Endodermal cell (in vitro differentiated cells): Measurements from ENCODE around the gene SUDS3. TPM values are rescaled to one million over a fixed set of nuclear protein-coding genes. Genes with fewer than 3 reads are reported as not detected.

ENCODE experiments used
- DNase-seq: peaks from one replicate; pipeline ENCODE4 v3.0.0-alpha.2; 2017
- H3K27ac ChIP-seq: 2 replicates; pipeline ENCODE4 v1.5.1; 2013; ENCODE audit warnings: mild to moderate bottlenecking, low read depth, low read length, moderate library complexity
- H3K27me3 ChIP-seq: 2 replicates; pipeline ENCODE4 v1.6.1; 2013; ENCODE audit warnings: mild to moderate bottlenecking, low read length, moderate library complexity; ENCODE audit not compliant: insufficient read depth, control insufficient read depth, poor library complexity, severe bottlenecking
- H3K36me3 ChIP-seq: 2 replicates; pipeline ENCODE4 v1.7.0; 2013; ENCODE audit warnings: mild to moderate bottlenecking, low read length, moderate library complexity; ENCODE audit not compliant: control insufficient read depth, insufficient read depth
- H3K4me1 ChIP-seq: one replicate; pipeline ENCODE4 v1.7.0; 2013; ENCODE audit warnings: low read length; ENCODE audit not compliant: control insufficient read depth, insufficient read depth
- H3K4me3 ChIP-seq: 2 replicates; pipeline ENCODE4 v1.5.1; 2013; ENCODE audit warnings: mild to moderate bottlenecking, low read length, moderate library complexity
- H3K9ac ChIP-seq: 2 replicates; pipeline ENCODE4 v1.6.1; 2013; ENCODE audit warnings: mild to moderate bottlenecking, low read length, moderate library complexity; ENCODE audit not compliant: poor library complexity, severe bottlenecking; ENCODE audit errors: extremely low read depth
- H3K9me3 ChIP-seq: 2 replicates; pipeline ENCODE4 v1.6.1; 2013; ENCODE audit warnings: mild to moderate bottlenecking, low read length, moderate library complexity; ENCODE audit not compliant: control insufficient read depth
- H3K27ac Mint-ChIP-seq: 2 replicates; pipeline ENCODE4 v1.8.0; 2020; ENCODE audit warnings: mixed read lengths
- H3K27me3 Mint-ChIP-seq: 2 replicates; pipeline ENCODE4 v1.8.0; 2021; ENCODE audit warnings: mild to moderate bottlenecking, mixed read lengths; ENCODE audit not compliant: insufficient read depth
- H3K36me3 Mint-ChIP-seq: 2 replicates; pipeline ENCODE4 v1.8.0; 2020; ENCODE audit warnings: low read depth, mixed read lengths
- H3K4me1 Mint-ChIP-seq: 2 replicates; pipeline ENCODE4 v1.8.0; 2020; ENCODE audit warnings: mixed read lengths
- H3K4me3 Mint-ChIP-seq: 2 replicates; pipeline ENCODE4 v1.8.0; 2020; ENCODE audit warnings: mild to moderate bottlenecking, moderate library complexity, mixed read lengths
- H3K9me3 Mint-ChIP-seq: 2 replicates; pipeline ENCODE4 v1.8.0; 2020; ENCODE audit warnings: mild to moderate bottlenecking, mixed read lengths
- CTCF ChIP-seq: fragments of 200-600 bp; sonication (generic); conservative IDR thresholded peaks from 2 replicates; pipeline ENCODE4 v1.5.0; 2021; ENCODE audit warnings: antibody characterized with exemption, mild to moderate bottlenecking
- WGBS, 2 experiments: methylation state at CpG; one replicate each; pipeline versions ENCODE4 v1.1.5 to v1.1.7; 2013; ENCODE audit warnings: missing lambda C conversion rate in 2 of 2, mixed read lengths in 1 of 2; ENCODE audit not compliant: insufficient coverage in 1 of 2, insufficient read length in 1 of 2; 5-methylcytosine and 5-hydroxymethylcytosine counted together
- total RNA-seq, 2 donors: library from RNA; stranded (reverse); fragmentation: NEBNext Ultra II Directional in 1 of 2; extraction: Animal tissue kit (Norgen Biotek cat#: 25700) in 1 of 2; gene quantifications; 2 replicates in 1 of 2; 3 replicates in 1 of 2; pipeline ENCODE4 v1.2.1, GENCODE V29; 2021

Gene SUDS3
- total RNA-seq, 2 donors from 2014 or later, result 51.4 to 57.9 TPM

DNA sequence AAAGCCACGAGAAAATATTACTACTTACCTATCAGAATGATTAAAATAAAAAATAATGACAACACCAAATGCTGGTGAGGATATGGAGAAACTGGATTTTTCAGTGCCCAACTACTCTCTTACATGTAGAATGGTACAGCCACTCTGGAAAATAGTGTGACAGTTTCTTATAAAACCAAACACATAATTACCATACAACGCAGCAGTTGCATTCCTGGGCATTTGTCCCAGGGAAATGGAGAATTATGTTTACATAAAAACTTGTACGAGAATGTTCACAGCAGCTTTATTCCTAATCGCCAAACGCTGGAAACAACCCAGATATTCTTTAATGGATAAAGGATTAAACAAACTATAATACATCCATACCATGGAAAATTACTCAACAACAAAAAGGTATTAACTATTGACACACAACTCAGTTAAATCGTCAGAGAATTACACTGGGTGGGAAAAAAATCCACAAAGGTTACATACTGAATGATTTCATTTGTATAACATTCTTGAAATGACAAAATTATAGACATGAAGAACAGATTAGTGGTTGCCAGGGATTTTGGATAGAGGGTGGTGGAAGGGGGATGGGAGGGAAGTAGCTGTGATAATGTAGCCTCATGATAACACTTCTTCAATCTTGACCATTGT lies 39.0 kb upstream of the SUDS3 start:
- Histone ChIP-seq H3K9ac (no peak overlapping the region), H3K9me3 (no peaks in the 10 kb centered on the region), H3K27ac (no peak overlapping the region), H3K27me3 (no peaks in the 10 kb centered on the region), H3K4me3 (no peak overlapping the region), H3K36me3 (no peaks in the 10 kb centered on the region), H3K4me1 (no peaks in the 10 kb centered on the region)
- 94% methylated on average over 4 of the region's 6 CpGs; no CpG with 5 or more reads in 1 of the 2 experiments for WGBS, 2 experiments
- DNase-seq, result no peak
- Mint-ChIP-seq H3K36me3 (peaks cover 10% of the 10 kb centered on the region), H3K4me3 (no peak overlapping the region), H3K4me1 (peaks cover 19% of the 10 kb centered on the region), H3K27me3 (no peaks in the 10 kb centered on the region), H3K9me3 (no peaks in the 10 kb centered on the region), H3K27ac (no peak overlapping the region)
- no peak for TF ChIP-seq CTCF

DNA sequence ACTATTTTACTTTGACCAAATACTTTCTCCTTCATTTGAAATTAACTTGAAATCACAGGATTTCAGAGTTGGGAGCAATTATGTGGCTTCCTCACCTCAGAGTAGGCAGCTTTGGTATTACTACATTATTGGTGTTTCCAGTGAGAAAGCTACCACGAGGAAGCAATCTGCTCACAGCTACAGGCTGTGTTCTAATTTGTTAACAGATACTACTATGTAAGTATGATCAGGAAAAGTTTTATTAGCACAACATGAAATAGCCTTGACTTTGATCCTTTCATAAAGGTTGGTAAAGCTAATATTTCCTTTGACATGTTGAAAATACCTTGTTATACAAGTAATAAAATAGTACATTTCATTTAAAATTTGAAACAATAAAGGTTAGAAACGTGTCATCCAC lies 34.3 kb upstream of the SUDS3 start:
- 67% methylated on average over 1 of the region's 2 CpGs; no CpG with 5 or more reads in 1 of the 2 experiments for WGBS, 2 experiments
- H3K9ac ChIP-seq, result no peak overlapping the region
- no peaks in the 10 kb centered on the region for H3K27me3 ChIP-seq
- Mint-ChIP-seq H3K27ac (no peak overlapping the region), H3K36me3 (peaks cover 1% of the 10 kb centered on the region), H3K27me3 (no peaks in the 10 kb centered on the region), H3K4me3 (no peak overlapping the region), H3K4me1 (peaks cover 43% of the 10 kb centered on the region), H3K9me3 (no peaks in the 10 kb centered on the region)
- H3K4me1 ChIP-seq, result peaks cover 13% of the 10 kb centered on the region
- no peak for TF ChIP-seq CTCF
- no peaks in the 10 kb centered on the region for H3K36me3 ChIP-seq
- no peak overlapping the region for H3K27ac ChIP-seq
- no peak overlapping the region for H3K4me3 ChIP-seq
- no peak for DNase-seq
- H3K9me3 ChIP-seq, result no peaks in the 10 kb centered on the region

DNA sequence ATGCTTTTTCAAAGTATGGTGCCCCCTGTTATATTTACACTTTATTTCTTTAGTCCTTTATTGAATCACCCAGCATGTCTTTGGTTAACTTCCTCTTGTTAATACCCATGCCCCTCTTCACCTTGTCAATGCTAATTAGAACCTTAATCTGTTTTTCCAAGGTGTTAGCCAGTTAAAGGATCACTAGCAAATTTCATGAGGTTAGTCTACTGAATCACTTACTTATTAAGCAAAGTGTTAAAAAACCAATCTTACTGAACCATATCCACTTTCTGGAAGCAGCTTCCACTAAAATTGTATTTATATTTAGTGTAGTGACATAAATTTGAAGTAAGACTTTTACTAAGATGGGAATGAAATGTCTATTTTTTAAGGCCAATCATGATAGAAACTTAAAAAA lies 31.5 kb upstream of the SUDS3 start:
- Histone ChIP-seq H3K27ac (no peak overlapping the region), H3K4me3 (peak overlapping the region; percentile 66), H3K9me3 (no peaks in the 10 kb centered on the region), H3K36me3 (no peaks in the 10 kb centered on the region), H3K27me3 (no peaks in the 10 kb centered on the region), H3K4me1 (peaks cover 13% of the 10 kb centered on the region), H3K9ac (no peak overlapping the region)
- H3K27me3 Mint-ChIP-seq, result no peaks in the 10 kb centered on the region
- peak overlapping the region; percentile 6 for H3K4me3 Mint-ChIP-seq
- DNase-seq, result no peak
- no peaks in the 10 kb centered on the region for H3K9me3 Mint-ChIP-seq
- H3K27ac Mint-ChIP-seq, result no peak overlapping the region
- no peak for TF ChIP-seq CTCF
- H3K36me3 Mint-ChIP-seq, result no peaks in the 10 kb centered on the region
- H3K4me1 Mint-ChIP-seq, result peaks cover 41% of the 10 kb centered on the region
